BJ (cell line): ENCODE measurements around the gene AVPR2. TPM values are rescaled to one million over a fixed set of nuclear protein-coding genes. Genes with fewer than 3 reads are reported as not detected.

Experiments used
- CTCF ChIA-PET: fragments of 350-600 bp; formaldehyde crosslinking; extraction: SDS; loops from one replicate; lab custom pipeline; 2021; ENCODE audit warnings: antibody characterized with exemption, inconsistent platforms; lab: Yijun Ruan, JAX
- POLR2A ChIA-PET: fragments of 300-600 bp; sonication (Branson Sonifier 250); formaldehyde crosslinking; extraction: SDS; loops from one replicate; lab custom pipeline; 2021; ENCODE audit warnings: antibody characterized with exemption; lab: Charles Lee
- DNase-seq: peaks from one replicate; pipeline ENCODE4 v3.0.0-alpha.2; 2011; ENCODE audit warnings: low read depth
- H3K27me3 ChIP-seq: 2 replicates; pipeline ENCODE4 v1.6.0; 2011; ENCODE audit warnings: low read length; ENCODE audit not compliant: control insufficient read depth, insufficient read depth
- H3K36me3 ChIP-seq: 2 replicates; pipeline ENCODE4 v1.5.1; 2011; ENCODE audit warnings: low read length; ENCODE audit not compliant: control insufficient read depth, insufficient read depth
- H3K4me3 ChIP-seq: 2 replicates; pipeline ENCODE4 v1.5.1; 2011; ENCODE audit warnings: low read depth, mild to moderate bottlenecking, control low read depth, low read length
- polyA plus RNA-seq: library from polyadenylated mRNA; depleted of rRNA; stranded (reverse); fragments of >200 nt; gene quantifications from 2 replicates; pipeline ENCODE4 v1.2.3, GENCODE V29; 2011; rRNA removed
- TF ChIP-seq, protein P1 (sequence below): IDR thresholded peaks from 2 replicates; pipeline ENCODE4 v1.5.1; 2011; ENCODE audit warnings: low read depth, mild to moderate bottlenecking, control low read depth, inconsistent platforms, low read length, moderate library complexity; ENCODE audit not compliant: insufficient read depth

The AVPR2 gene
- polyA plus RNA-seq, 1 experiment, result not detected

DNA sequence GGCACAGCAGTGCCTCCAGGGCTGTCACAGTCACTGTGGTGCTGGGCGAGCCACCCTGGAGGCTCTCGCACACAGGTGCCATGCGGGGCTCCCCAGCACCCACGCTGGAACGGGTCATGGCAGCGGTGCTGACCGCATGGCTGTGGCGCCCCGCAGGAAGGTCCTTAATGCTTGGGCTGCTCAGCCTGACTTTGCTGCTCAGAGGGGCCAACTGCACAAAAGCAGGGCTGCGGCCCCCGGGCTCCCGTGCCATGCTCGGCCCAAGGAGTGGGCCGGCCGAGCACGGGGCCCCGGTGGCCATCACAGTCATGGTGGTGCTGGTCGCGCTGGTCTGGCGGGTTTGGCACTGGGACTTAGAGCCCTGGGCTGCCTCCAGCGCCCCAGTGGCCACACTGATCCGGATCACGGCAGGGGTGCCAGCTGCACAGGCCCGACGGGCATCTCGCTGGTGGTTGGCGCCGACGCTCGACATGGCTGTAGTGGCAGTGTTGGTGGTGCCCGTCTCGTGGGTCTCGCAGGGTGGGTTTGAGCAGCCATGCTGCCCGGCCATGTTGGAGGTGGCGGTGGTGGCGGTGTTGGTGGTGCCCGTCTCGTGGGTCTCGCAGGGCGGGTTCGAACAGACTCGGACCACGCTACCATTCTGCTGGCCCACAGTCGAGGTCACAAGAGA, 50.2 kb downstream of the AVPR2 start:
- DNase-seq, result no peak
- POLR2A ChIA-PET, result no interaction called here
- TF ChIP-seq, protein P1, sequence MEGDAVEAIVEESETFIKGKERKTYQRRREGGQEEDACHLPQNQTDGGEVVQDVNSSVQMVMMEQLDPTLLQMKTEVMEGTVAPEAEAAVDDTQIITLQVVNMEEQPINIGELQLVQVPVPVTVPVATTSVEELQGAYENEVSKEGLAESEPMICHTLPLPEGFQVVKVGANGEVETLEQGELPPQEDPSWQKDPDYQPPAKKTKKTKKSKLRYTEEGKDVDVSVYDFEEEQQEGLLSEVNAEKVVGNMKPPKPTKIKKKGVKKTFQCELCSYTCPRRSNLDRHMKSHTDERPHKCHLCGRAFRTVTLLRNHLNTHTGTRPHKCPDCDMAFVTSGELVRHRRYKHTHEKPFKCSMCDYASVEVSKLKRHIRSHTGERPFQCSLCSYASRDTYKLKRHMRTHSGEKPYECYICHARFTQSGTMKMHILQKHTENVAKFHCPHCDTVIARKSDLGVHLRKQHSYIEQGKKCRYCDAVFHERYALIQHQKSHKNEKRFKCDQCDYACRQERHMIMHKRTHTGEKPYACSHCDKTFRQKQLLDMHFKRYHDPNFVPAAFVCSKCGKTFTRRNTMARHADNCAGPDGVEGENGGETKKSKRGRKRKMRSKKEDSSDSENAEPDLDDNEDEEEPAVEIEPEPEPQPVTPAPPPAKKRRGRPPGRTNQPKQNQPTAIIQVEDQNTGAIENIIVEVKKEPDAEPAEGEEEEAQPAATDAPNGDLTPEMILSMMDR, result no peak
- CTCF ChIA-PET, result no interaction called here
- Histone ChIP-seq H3K36me3 (peaks cover 37% of the 10 kb centered on the region), H3K27me3 (no peaks in the 10 kb centered on the region), H3K4me3 (no peak overlapping the region)

DNA sequence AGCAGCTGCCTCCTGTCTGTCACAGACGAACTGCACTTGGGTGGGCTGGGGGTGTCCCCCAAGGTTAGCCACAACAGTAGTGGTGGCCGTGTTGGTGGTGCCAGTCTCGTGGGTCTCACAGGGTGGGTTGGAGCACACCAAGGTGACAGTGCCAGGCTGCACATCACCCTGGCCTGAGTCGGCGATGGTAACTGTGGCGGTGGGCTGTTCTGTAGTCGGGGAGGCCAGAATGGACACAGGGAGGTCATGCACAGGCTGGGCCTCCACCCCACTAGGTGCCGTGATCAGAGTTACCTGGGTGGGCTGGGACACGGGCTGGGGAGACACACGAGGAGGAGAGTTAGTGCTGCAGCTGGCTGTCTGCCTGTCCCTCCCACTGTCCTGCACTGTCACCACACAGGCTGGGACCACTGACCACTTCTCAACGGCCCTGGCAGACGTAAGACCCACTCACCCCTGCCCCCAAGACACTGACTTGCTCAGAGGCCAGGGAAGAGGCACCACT, 50.8 kb downstream of the AVPR2 start:
- no peak overlapping the region for H3K4me3 ChIP-seq
- no peaks in the 10 kb centered on the region for H3K27me3 ChIP-seq
- no peak for DNase-seq
- H3K36me3 ChIP-seq, result peaks cover 39% of the 10 kb centered on the region
- TF ChIP-seq, protein P1, result no peak
- ChIA-PET CTCF (no interaction called here), POLR2A (no interaction called here)

DNA sequence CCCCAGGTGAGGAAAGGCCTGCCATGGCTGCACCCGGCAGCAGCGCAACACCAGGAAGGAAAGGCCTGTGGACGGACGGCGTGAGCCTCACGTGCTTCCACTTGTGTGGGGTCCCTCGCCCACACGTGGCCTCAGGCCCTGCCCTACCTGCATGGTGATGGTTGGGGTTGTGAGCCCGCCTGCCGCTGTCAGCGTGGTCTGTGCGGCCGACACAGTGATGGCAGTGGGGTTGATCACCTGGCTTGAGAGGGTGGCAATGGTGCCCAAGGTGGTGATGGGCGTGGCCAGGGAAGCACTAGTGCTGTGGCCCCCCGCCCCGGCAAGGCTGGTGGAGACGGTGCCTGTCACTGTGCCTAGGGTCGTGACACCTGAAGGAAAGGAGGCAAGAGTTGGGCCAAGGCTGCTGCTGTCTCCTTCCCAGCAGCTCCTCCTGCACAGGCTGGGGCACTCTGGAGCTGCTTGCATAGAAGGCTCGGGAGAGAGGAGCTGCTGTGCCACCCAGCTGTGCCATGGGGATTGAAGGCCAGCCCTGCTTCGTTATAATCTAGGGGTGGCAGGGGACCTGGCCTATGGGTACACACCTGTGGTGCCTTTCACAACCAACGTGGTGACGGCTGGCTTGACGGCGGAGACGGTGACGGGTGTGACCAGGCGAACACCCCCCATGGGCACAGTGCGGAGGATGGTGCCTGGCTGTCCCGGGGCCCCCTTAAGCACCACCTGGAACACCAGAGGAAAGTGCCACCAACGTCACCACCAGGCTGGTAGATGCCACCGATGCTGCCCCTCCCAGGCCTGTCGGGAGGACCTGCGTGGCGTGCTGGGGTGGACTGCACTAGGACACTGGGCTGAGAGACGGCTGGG, 51.8 kb downstream of the AVPR2 start:
- CTCF ChIA-PET, result no interaction called here
- Histone ChIP-seq H3K4me3 (no peak overlapping the region), H3K27me3 (no peaks in the 10 kb centered on the region), H3K36me3 (peaks cover 33% of the 10 kb centered on the region)
- TF ChIP-seq, protein P1, result no peak
- POLR2A ChIA-PET, result interaction anchor here (0.6 kb wide), 1 partner anchor 413 kb away, joined by 4 read pairs; no protein-coding TSS in a partner anchor
- no peak for DNase-seq

Other genes starting within 250 kb of the AVPR2 start
- 0.22 and 0.28 TPM in 2 replicates for gene PNCK, start 230.9 kb upstream of the AVPR2 start, polyA plus RNA-seq
- gene SLC6A8, start 216.7 kb upstream of the AVPR2 start, polyA plus RNA-seq, result 8.3 and 11.9 TPM in 2 replicates
- gene BCAP31, start 180.3 kb upstream of the AVPR2 start, polyA plus RNA-seq, result 204 and 222 TPM in 2 replicates
- gene ABCD1, start 179.8 kb upstream of the AVPR2 start, polyA plus RNA-seq, result 4.3 and 9.2 TPM in 2 replicates
- gene PLXNB3, start 140.4 kb upstream of the AVPR2 start, polyA plus RNA-seq, result 4.7 and 8.2 TPM in 2 replicates
- gene SRPK3, start 123.6 kb upstream of the AVPR2 start, polyA plus RNA-seq, result 0.44 and 1.1 TPM in 2 replicates
- 52.8 and 99.2 TPM in 2 replicates for gene IDH3G, start 110.3 kb upstream of the AVPR2 start, polyA plus RNA-seq
- gene SSR4, start 110.0 kb upstream of the AVPR2 start, polyA plus RNA-seq, result 455 and 598 TPM in 2 replicates
- 0.49 and 0.82 TPM in 2 replicates for gene PDZD4, start 74.1 kb upstream of the AVPR2 start, polyA plus RNA-seq
- 23.5 and 62.0 TPM in 2 replicates for gene L1CAM, start 18.5 kb upstream of the AVPR2 start, polyA plus RNA-seq
- gene ARHGAP4, start 21.6 kb downstream of the AVPR2 start, polyA plus RNA-seq, result 0.39 and 0.82 TPM in 2 replicates
- gene NAA10, start 30.4 kb downstream of the AVPR2 start, polyA plus RNA-seq, result 61.4 and 76.0 TPM in 2 replicates
- 0.36 and 0.43 TPM in 2 replicates for gene RENBP, start 40.0 kb downstream of the AVPR2 start, polyA plus RNA-seq
- gene HCFC1, start 67.1 kb downstream of the AVPR2 start, polyA plus RNA-seq, result 2.5 and 3.3 TPM in 2 replicates
- 6.0 and 8.7 TPM in 2 replicates for gene TMEM187, start 68.1 kb downstream of the AVPR2 start, polyA plus RNA-seq
- 33.4 and 42.6 TPM in 2 replicates for gene IRAK1, start 115.2 kb downstream of the AVPR2 start, polyA plus RNA-seq
- gene MECP2, start 193.0 kb downstream of the AVPR2 start, polyA plus RNA-seq, result 10.9 and 11.9 TPM in 2 replicates
- gene OPN1LW, start 239.6 kb downstream of the AVPR2 start, polyA plus RNA-seq, result not detected in 2 replicates